HepG2 (cell line): ENCODE results near the gene KANSL1. TPM values are rescaled to one million over a fixed set of nuclear protein-coding genes. Genes with fewer than 3 reads are reported as not detected.

Source experiments
- ATAC-seq: fragments of 200-7000 bp; cut with Tn5 transposase; 3 replicates; pipeline ENCODE4 v1.9.1; 2020; ENCODE audit warnings: mild to moderate bottlenecking, moderate library complexity
- BruUV-seq: library from RNA; stranded (reverse); fragments of 400-500 nt; replicated peaks from 2 replicates; lab custom pipeline; 2021; lab: Mats Ljungman, UMichigan
- CTCF ChIA-PET: fragments of 300-600 bp; formaldehyde crosslinking; extraction: SDS; loops from one replicate; lab custom pipeline; 2021; ENCODE audit warnings: low total read pairs, inconsistent platforms, low intra/inter-chr PET ratio; lab: Yijun Ruan, JAX
- POLR2A ChIA-PET: fragments of 350-600 bp; sonication (Branson Sonifier 250); formaldehyde crosslinking; loops from one replicate; lab custom pipeline; 2020; ENCODE audit warnings: antibody characterized with exemption, inconsistent platforms; lab: Yijun Ruan, JAX
- DNase-seq: peaks from one replicate; pipeline ENCODE4 v3.0.0-alpha.2; 2015; ENCODE audit warnings: low spot score
- FAIRE-seq: peaks from 3 replicates; lab custom pipeline; 2011; peaks lifted over from hg19 to GRCh38; lab: Jason Lieb, UNC
- H2AFZ ChIP-seq: one replicate; pipeline ENCODE4 v1.6.1; 2011; ENCODE audit warnings: low read length, inconsistent platforms
- H3K27ac ChIP-seq: fragments of 300-600 bp; 3 replicates; pipeline ENCODE4 v1.8.0; 2011; ENCODE audit warnings: mixed run types, mild to moderate bottlenecking, mixed read lengths, low read length, inconsistent platforms; ENCODE audit not compliant: insufficient read depth; ENCODE audit errors: extremely low read length
- H3K27me3 ChIP-seq, 2 experiments: fragments of 200-600 bp in 1 of 2; 2 replicates in 1 of 2; 3 replicates in 1 of 2; pipeline versions ENCODE4 v1.6.0 to v1.8.0; 2011; ENCODE audit warnings: low read length in 2 of 2, mild to moderate bottlenecking in 2 of 2, moderate library complexity in 2 of 2, inconsistent platforms in 1 of 2; ENCODE audit not compliant: insufficient read depth in 2 of 2, control insufficient read depth in 1 of 2
- H3K36me3 ChIP-seq, 2 experiments: fragments of 200-600 bp in 1 of 2; replicated peaks in 1 of 2; 2 replicates in 1 of 2; 3 replicates in 1 of 2; pipeline versions ENCODE4 v1.5.1 to v1.8.0; 2011; ENCODE audit warnings: low read length in 2 of 2, inconsistent platforms in 1 of 2; ENCODE audit not compliant: insufficient read depth in 2 of 2, control insufficient read depth in 1 of 2
- H3K4me1 ChIP-seq: 2 replicates; pipeline ENCODE4 v1.5.1; 2012; ENCODE audit warnings: low read length, inconsistent platforms; ENCODE audit not compliant: insufficient read depth
- H3K4me2 ChIP-seq: 2 replicates; pipeline ENCODE4 v1.6.0; 2011; ENCODE audit warnings: low read depth, low read length, inconsistent platforms
- H3K4me3 ChIP-seq, 3 experiments: fragments of 200-600 bp in 1 of 3; sonication (generic), shearing (Covaris generic) in 1 of 3; replicated peaks in 1 of 3; 2 replicates each; pipeline ENCODE4 v1.5.1; 2011 to 2016; ENCODE audit warnings: low read length in 3 of 3, inconsistent platforms in 2 of 3, low read depth in 2 of 3, mild to moderate bottlenecking in 2 of 3, control low read depth in 1 of 3, mixed read lengths in 1 of 3; ENCODE audit not compliant: insufficient read depth in 1 of 3
- H3K79me2 ChIP-seq: one replicate; pipeline ENCODE4 v1.6.1; 2011; ENCODE audit warnings: low read length, inconsistent platforms; ENCODE audit not compliant: insufficient read depth
- H3K9ac ChIP-seq: 2 replicates; pipeline ENCODE4 v1.6.0; 2011; ENCODE audit warnings: mild to moderate bottlenecking, low read depth, low read length, inconsistent platforms; ENCODE audit not compliant: insufficient read depth
- H3K9me3 ChIP-seq: 2 replicates; pipeline ENCODE4 v1.5.1; 2012; ENCODE audit warnings: mild to moderate bottlenecking, low read length
- H4K20me1 ChIP-seq: 2 replicates; pipeline ENCODE4 v1.6.0; 2011; ENCODE audit warnings: inconsistent platforms, mild to moderate bottlenecking, low read length, moderate library complexity; ENCODE audit not compliant: insufficient read depth
- AGO1 ChIP-seq: fragments of 200-400 bp; formaldehyde crosslinking; IDR thresholded peaks from 2 replicates; pipeline ENCODE4 v1.6.1; 2017; ENCODE audit warnings: mild to moderate bottlenecking, low read depth, low read length, moderate library complexity; ENCODE audit not compliant: poor library complexity, severe bottlenecking
- ATF1 ChIP-seq: IDR thresholded peaks from 2 replicates; pipeline ENCODE4 v1.6.1; 2016; ENCODE audit warnings: mild to moderate bottlenecking, control low read depth
- ATF7-NPFF ChIP-seq: sonication (generic); formaldehyde crosslinking; IDR thresholded peaks from 2 replicates; pipeline ENCODE4 v1.8.1; 2023; ENCODE audit warnings: mild to moderate bottlenecking, low read depth, missing genetic modification reagents, moderate library complexity
- CC2D1A ChIP-seq: sonication (generic); formaldehyde crosslinking; IDR thresholded peaks from 2 replicates; pipeline ENCODE4 v1.8.1; 2023; ENCODE audit warnings: mild to moderate bottlenecking, missing genetic modification reagents
- ESRRA ChIP-seq: sonication (generic); formaldehyde crosslinking; IDR thresholded peaks from 2 replicates; pipeline ENCODE4 v1.5.1; 2020; ENCODE audit warnings: mild to moderate bottlenecking, low read depth, missing genetic modification reagents
- IRF1 ChIP-seq: sonication (generic); formaldehyde crosslinking; IDR thresholded peaks from 2 replicates; pipeline ENCODE4 v1.4.0; 2020; ENCODE audit warnings: low read depth, mild to moderate bottlenecking, missing genetic modification reagents
- NR2F6 ChIP-seq, 2 experiments: IDR thresholded peaks; 2 replicates each; pipeline ENCODE4 v1.6.1; 2016; ENCODE audit warnings: antibody characterized with exemption in 1 of 2, mild to moderate bottlenecking in 1 of 2
- RBM22 ChIP-seq: fragments of 200-400 bp; formaldehyde crosslinking; optimal IDR thresholded peaks from 2 replicates; pipeline ENCODE3; 2017; ENCODE audit warnings: mild to moderate bottlenecking, low read length, moderate library complexity
- SNAPC5 ChIP-seq: sonication (generic); formaldehyde crosslinking; IDR thresholded peaks from 2 replicates; pipeline ENCODE4 v1.8.1; 2023; ENCODE audit warnings: mild to moderate bottlenecking, missing genetic modification reagents, borderline replicate concordance
- TFE3 ChIP-seq: IDR thresholded peaks from 2 replicates; pipeline ENCODE4 v1.6.1; 2016
- ZBTB25 ChIP-seq: IDR thresholded peaks from 2 replicates; pipeline ENCODE4 v1.6.1; 2018; ENCODE audit warnings: missing genetic modification reagents
- ZNF703 ChIP-seq: sonication (generic); formaldehyde crosslinking; IDR thresholded peaks from 2 replicates; pipeline ENCODE4 v1.5.1; 2020; ENCODE audit warnings: missing genetic modification reagents, mild to moderate bottlenecking, moderate library complexity, borderline replicate concordance
- ZNF775 ChIP-seq: sonication (generic); formaldehyde crosslinking; IDR thresholded peaks from 2 replicates; pipeline ENCODE4 v1.4.0; 2020; ENCODE audit warnings: missing genetic modification reagents, mild to moderate bottlenecking, moderate library complexity, borderline replicate concordance
- WGBS: methylation state at CpG from one replicate; pipeline ENCODE4 v1.1.6; 2017; ENCODE audit warnings: low lambda C conversion rate; 5-methylcytosine and 5-hydroxymethylcytosine counted together
- in situ Hi-C: cut with HindIII; loops from 2 replicates; pipeline ENCODE4 v1.10.0; 2017; ENCODE audit warnings: low pct_unique_long_range_greater_than_20kb; ENCODE audit not compliant: extremely low pct_ligation_motif_present
- intact Hi-C: fragments of 100-400 bp; cut with micrococcal nuclease; formaldehyde crosslinking; loops from one replicate; pipeline ENCODE4 v1.10.0; 2022; ENCODE audit not compliant: unreplicated experiment
- polyA plus RNA-seq, 8 experiments: library from polyadenylated mRNA; depleted of rRNA in 3 of 8; stranded (reverse) in 7 of 8; unstranded in 1 of 8; fragments of >200 nt; fragmentation: Illumina TruSeq in 4 of 8; extraction: Trizol in 4 of 8; gene quantifications; 2 replicates each; pipeline versions ENCODE4 v1.2.1 to v1.2.3, GENCODE V29; 2011 to 2016; ENCODE audit warnings: low read depth in 4 of 8, missing spikeins in 1 of 8, mixed read lengths in 1 of 8; ENCODE audit not compliant: insufficient read depth in 1 of 8
- total RNA-seq, 5 experiments: library from RNA; depleted of rRNA; stranded (reverse); fragments of >200 nt; fragmentation: Illumina TruSeq; extraction: Trizol; gene quantifications; 2 replicates each; pipeline ENCODE4 v1.2.3, GENCODE V29; 2016; ENCODE audit warnings: low read depth in 1 of 5

KANSL1 gene
- total and polyA plus RNA-seq, 2 of the 13 experiments (the other 11 are each of a cell fraction or from before 2014, with no cell fraction given): 24.0 to 59.6 TPM

- WGBS: 96% methylated on average over 18 of the region's 18 CpGs
- intact Hi-C loops (no loop called here), in situ Hi-C loops (no loop called here)
- DNase-seq: no peak
- H2AFZ ChIP-seq: no peak overlapping the region
- H3K9me3 ChIP-seq: no peaks in the 10 kb centered on the region
- H3K4me2 ChIP-seq: no peak overlapping the region
- no peaks in the 10 kb centered on the region for H3K36me3 ChIP-seq
- ChIA-PET CTCF (no interaction called here), POLR2A (no interaction called here)
- no TSS peak for BruUV-seq
- H3K4me1 ChIP-seq: peaks cover 66% of the 10 kb centered on the region
- H3K27ac ChIP-seq: no peak overlapping the region
- peak; percentile 63 for ATAC-seq
- no peak for FAIRE-seq
- peaks cover 98% of the 10 kb centered on the region for H3K79me2 ChIP-seq
- peaks cover 90% of the 10 kb centered on the region for H4K20me1 ChIP-seq
- H3K27me3 ChIP-seq: no peaks in the 10 kb centered on the region
- H3K4me3 ChIP-seq: no peak overlapping the region
- no peak for TF ChIP-seq AGO1
- TF ChIP-seq ZNF703 (CRISPR knock-in tag): no peak
- peak; percentile 67 for TF ChIP-seq RBM22
- TF ChIP-seq ESRRA (CRISPR knock-in tag): no peak
- H3K9ac ChIP-seq: no peak overlapping the region
Measured at GRCh38 chr17:46158323-46159296, 34.6 kb downstream of the KANSL1 start.

- no peak overlapping the region for H3K27ac ChIP-seq
- no peak for FAIRE-seq
- WGBS: 98% methylated on average over 3 of the region's 3 CpGs
- intact Hi-C loops: no loop called here
- no peaks in the 10 kb centered on the region for H3K36me3 ChIP-seq
- peaks cover 90% of the 10 kb centered on the region for H4K20me1 ChIP-seq
- POLR2A ChIA-PET: no interaction called here
- no peak overlapping the region for H2AFZ ChIP-seq
- H3K9ac ChIP-seq: no peak overlapping the region
- CTCF ChIA-PET: no interaction called here
- no peaks in the 10 kb centered on the region for H3K9me3 ChIP-seq
- no TSS peak for BruUV-seq
- H3K4me2 ChIP-seq: no peak overlapping the region
- H3K4me1 ChIP-seq: peaks cover 62% of the 10 kb centered on the region
- in situ Hi-C loops: no loop called here
- no peak overlapping the region for H3K4me3 ChIP-seq
- ATAC-seq: no peak
- no peak for DNase-seq
- no peaks in the 10 kb centered on the region for H3K27me3 ChIP-seq
- peaks cover 98% of the 10 kb centered on the region for H3K79me2 ChIP-seq
- no peak for TF ChIP-seq IRF1 (CRISPR knock-in tag)
- TF ChIP-seq TFE3: no peak
- no peak for TF ChIP-seq ZBTB25
- no peak for TF ChIP-seq ATF1
- TF ChIP-seq ATF7-NPFF (CRISPR knock-in tag): no peak
- no peak for TF ChIP-seq NR2F6 (IDR thresholded peaks at IDR 0.05)
- no peak for TF ChIP-seq NR2F6 (CRISPR knock-in tag; IDR thresholded peaks at IDR 0.05)
- no peak for TF ChIP-seq SNAPC5
- no peak for TF ChIP-seq CC2D1A (CRISPR knock-in tag)
- TF ChIP-seq ZNF775 (CRISPR knock-in tag): no peak
Measured at GRCh38 chr17:46157443-46158062, 35.7 kb downstream of the KANSL1 start.
